K562 (cell line): ENCODE results near the gene DIPK1B. TPM values are rescaled to one million over a fixed set of nuclear protein-coding genes. Genes with fewer than 3 reads are reported as not detected.

Experiments used
- ATAC-seq: fragments of 200-7000 bp; cut with Tn5 transposase; 3 replicates; pipeline ENCODE4 v1.9.1; 2020; ENCODE audit warnings: moderate library complexity
- BruUV-seq: library from RNA; stranded (reverse); fragments of 400-500 nt; replicated peaks from 2 replicates; lab custom pipeline; 2021; lab: Mats Ljungman, UMichigan
- CTCF ChIA-PET: fragments of 300-600 bp; formaldehyde crosslinking; extraction: SDS; loops from one replicate; lab custom pipeline; 2021; ENCODE audit warnings: low intra/inter-chr PET ratio; lab: Yijun Ruan, JAX
- POLR2A ChIA-PET: fragments of 300-600, 350-650 bp; sonication (Branson Sonifier 250); formaldehyde crosslinking; extraction: SDS; loops from one replicate; lab custom pipeline; 2021; ENCODE audit warnings: antibody characterized with exemption, inconsistent platforms; lab: Yijun Ruan, JAX
- DNase-seq, 4 experiments: peaks; one replicate each; pipeline versions ENCODE4 v3.0.0 to v3.0.0-alpha.2; 2011 to 2018; ENCODE audit warnings: low spot score in 3 of 4, mixed read lengths in 3 of 4; ENCODE audit errors: extremely low read depth in 1 of 4
- FAIRE-seq: peaks from 2 replicates; lab custom pipeline; 2011; peaks lifted over from hg19 to GRCh38; lab: Jason Lieb, UNC
- H2AFZ ChIP-seq: 2 replicates; pipeline ENCODE4 v1.6.0; 2011; ENCODE audit warnings: low read depth, low read length, control low read depth, inconsistent platforms
- H3K27ac ChIP-seq: fragments of 200-600 bp; 3 replicates; pipeline ENCODE4 v1.8.0; 2011; ENCODE audit warnings: low read depth, mild to moderate bottlenecking, control low read depth, inconsistent platforms, low read length, moderate library complexity, mixed read lengths; ENCODE audit errors: extremely low read depth
- H3K27me3 ChIP-seq, 2 experiments: fragments of 300-600 bp in 1 of 2; 2 replicates in 1 of 2; 3 replicates in 1 of 2; pipeline versions ENCODE4 v1.6.0 to v1.8.0; 2011; ENCODE audit warnings: inconsistent platforms in 2 of 2, low read length in 2 of 2, mild to moderate bottlenecking in 1 of 2, mixed read lengths in 1 of 2, moderate library complexity in 1 of 2; ENCODE audit not compliant: control insufficient read depth in 2 of 2, insufficient read depth in 2 of 2
- H3K36me3 ChIP-seq: fragments of 300-600 bp; 3 replicates; pipeline ENCODE4 v1.8.0; 2011; ENCODE audit warnings: mild to moderate bottlenecking, low read length, inconsistent platforms; ENCODE audit not compliant: control insufficient read depth, insufficient read depth
- H3K4me1 ChIP-seq, 2 experiments: fragments of 200-600 bp in 1 of 2; replicated peaks in 1 of 2; 2 replicates in 1 of 2; 3 replicates in 1 of 2; pipeline versions ENCODE4 v1.5.1 to v1.8.0; 2011; ENCODE audit warnings: inconsistent platforms in 2 of 2, low read length in 2 of 2, mild to moderate bottlenecking in 1 of 2, mixed read lengths in 1 of 2, moderate library complexity in 1 of 2; ENCODE audit not compliant: control insufficient read depth in 2 of 2, insufficient read depth in 2 of 2
- H3K4me2 ChIP-seq: 2 replicates; pipeline ENCODE4 v1.6.1; 2011; ENCODE audit warnings: low read length, control low read depth, inconsistent platforms, mixed read lengths; ENCODE audit not compliant: insufficient read depth
- H3K4me3 ChIP-seq: fragments of 200-600 bp; sonication (generic), shearing (Covaris generic); 2 replicates; pipeline ENCODE4 v1.5.1; 2016; ENCODE audit warnings: control low read depth, inconsistent platforms
- H3K79me2 ChIP-seq: fragments of 200-600 bp; 3 replicates; pipeline ENCODE4 v1.8.0; 2011; ENCODE audit warnings: low read length, inconsistent platforms; ENCODE audit not compliant: control insufficient read depth, insufficient read depth
- H3K9ac ChIP-seq, 2 experiments: 2 replicates each; pipeline versions ENCODE4 v1.6.0 to v1.6.1; 2011; ENCODE audit warnings: low read depth in 2 of 2, low read length in 2 of 2, control low read depth in 1 of 2, inconsistent platforms in 1 of 2, mild to moderate bottlenecking in 1 of 2, mixed read lengths in 1 of 2; ENCODE audit not compliant: insufficient read depth in 1 of 2
- H3K9me1 ChIP-seq: one replicate; pipeline ENCODE4 v1.6.0; 2011; ENCODE audit warnings: inconsistent platforms, mild to moderate bottlenecking, low read length, moderate library complexity; ENCODE audit not compliant: control insufficient read depth, insufficient read depth
- H3K9me3 ChIP-seq: replicated peaks from 2 replicates; pipeline ENCODE4 v1.5.1; 2011; ENCODE audit warnings: low read depth, low read length, inconsistent platforms; ENCODE audit not compliant: control insufficient read depth, insufficient read depth
- H4K20me1 ChIP-seq: replicated peaks from 2 replicates; pipeline ENCODE4 v1.6.1; 2011; ENCODE audit warnings: low read length, inconsistent platforms, mixed read lengths; ENCODE audit not compliant: control insufficient read depth, insufficient read depth
- CBFA2T3 ChIP-seq: fragments of 450-650 bp; IDR thresholded peaks from 2 replicates; pipeline ENCODE4 v1.6.1; 2017
- EGR1 ChIP-seq: fragments of 450-650 bp; conservative IDR thresholded peaks from 2 replicates; pipeline ENCODE4 v1.6.1; 2017; ENCODE audit warnings: mild to moderate bottlenecking
- ELK1 ChIP-seq: sonication (generic); formaldehyde crosslinking; IDR thresholded peaks from 2 replicates; pipeline ENCODE4 v1.8.1; 2022; ENCODE audit warnings: missing genetic modification reagents
- HDAC3 ChIP-seq: fragments of 450-650 bp; IDR thresholded peaks from 2 replicates; pipeline ENCODE4 v1.6.1; 2018; ENCODE audit warnings: borderline replicate concordance, mild to moderate bottlenecking, moderate library complexity; ENCODE audit not compliant: partially characterized antibody
- ILF3 ChIP-seq: fragments of 450-650 bp; IDR thresholded peaks from 2 replicates; pipeline ENCODE4 v1.6.1; 2018; ENCODE audit warnings: antibody characterized with exemption, mild to moderate bottlenecking, moderate library complexity, borderline replicate concordance
- JUND ChIP-seq, 2 experiments: IDR thresholded peaks; 2 replicates in 1 of 2; 3 replicates in 1 of 2; pipeline ENCODE4 v1.6.1; 2011; ENCODE audit warnings: borderline replicate concordance in 2 of 2, low read depth in 2 of 2, low read length in 2 of 2, improper control_type of control experiment in 1 of 2, missing biosample characterization in 1 of 2, missing genetic modification characterization in 1 of 2, missing genetic modification reagents in 1 of 2
- KDM4B ChIP-seq, 2 experiments: fragments of 450-650 bp in 1 of 2; sonication (generic) in 1 of 2; IDR thresholded peaks; 2 replicates each; pipeline ENCODE4 v1.6.1; 2016 to 2017; ENCODE audit warnings: borderline replicate concordance in 2 of 2, antibody characterized with exemption in 1 of 2, low read depth in 1 of 2, mild to moderate bottlenecking in 1 of 2
- MAFG ChIP-seq: fragments of 450-650 bp; conservative IDR thresholded peaks from 2 replicates; pipeline ENCODE4 v1.6.1; 2016; ENCODE audit warnings: missing genetic modification characterization, missing compliant biosample characterization
- PML ChIP-seq: IDR thresholded peaks from 2 replicates; pipeline ENCODE4 v1.6.1; 2012; ENCODE audit warnings: low read length, inconsistent platforms
- POLR2G ChIP-seq: fragments of 200-400 bp; formaldehyde crosslinking; IDR thresholded peaks from 2 replicates; pipeline ENCODE4 v1.6.1; 2017; ENCODE audit warnings: low read depth, mild to moderate bottlenecking, antibody characterized with exemption, low read length, moderate library complexity
- RBFOX2 ChIP-seq: fragments of 200-400 bp; formaldehyde crosslinking; IDR thresholded peaks from 2 replicates; pipeline ENCODE4 v1.6.1; 2017; ENCODE audit warnings: low read depth, mild to moderate bottlenecking, low read length, moderate library complexity
- SNRNP70 ChIP-seq: fragments of 200-400 bp; formaldehyde crosslinking; optimal IDR thresholded peaks from 2 replicates; pipeline ENCODE3; 2017; ENCODE audit warnings: low read depth, low read length
- SRSF7 ChIP-seq: fragments of 200-400 bp; formaldehyde crosslinking; optimal IDR thresholded peaks from 2 replicates; pipeline ENCODE3; 2017; ENCODE audit warnings: mild to moderate bottlenecking, low read depth, low read length
- USF2 ChIP-seq: sonication (generic); formaldehyde crosslinking; IDR thresholded peaks from 2 replicates; pipeline ENCODE4 v1.5.0; 2020; ENCODE audit warnings: missing genetic modification reagents
- ZNF133 ChIP-seq: fragments of 250-450 bp; sonication (Bioruptor Pico); IDR thresholded peaks from 2 replicates; pipeline ENCODE4 v1.4.0; 2020; ENCODE audit warnings: mild to moderate bottlenecking
- WGBS: fragments of 100-300 bp; shearing (Covaris generic); methylation state at CpG from one replicate; pipeline ENCODE4 v1.1.6; 2016; ENCODE audit warnings: low coverage, mixed read lengths; ENCODE audit not compliant: insufficient coverage; ENCODE audit errors: missing lambda C conversion rate; 5-methylcytosine and 5-hydroxymethylcytosine counted together
- in situ Hi-C: fragments of 300-500 bp; cut with MboI; formaldehyde crosslinking; loops from 4 replicates; pipeline ENCODE4 v1.15.0; 2018; ENCODE audit warnings: inconsistent platforms, mixed read lengths
- intact Hi-C: fragments of 100-400 bp; cut with micrococcal nuclease; formaldehyde crosslinking; loops from 2 replicates; pipeline ENCODE4 v1.14.2; 2022
- polyA plus RNA-seq, 8 experiments: library from polyadenylated mRNA; depleted of rRNA in 4 of 8; stranded (reverse) in 5 of 8; unstranded in 3 of 8; fragments of >200 nt; fragmentation: Nextera tagmentation in 2 of 8; fragmentation: Illumina TruSeq in 1 of 8; extraction: Ambion mirVana in 2 of 8; extraction: Trizol in 1 of 8; gene quantifications; 2 replicates each; pipeline versions ENCODE4 v1.2.1 to v1.2.3, GENCODE V29; 2011 to 2014; ENCODE audit warnings: inconsistent platforms in 1 of 8, missing spikeins in 1 of 8
- total RNA-seq, 7 experiments: library from RNA; depleted of rRNA in 6 of 7; stranded (reverse); fragments of >200 nt in 6 of 7; fragmentation: Illumina TruSeq in 2 of 7; extraction: Trizol in 2 of 7; gene quantifications; 2 replicates each; pipeline versions ENCODE4 v1.2.1 to v1.2.3, GENCODE V29; 2011 to 2021; ENCODE audit warnings: low replicate concordance in 1 of 7

DIPK1B gene
- total and polyA plus RNA-seq, 9 of the 15 experiments (the other 6 are each of a cell fraction or from before 2014, with no cell fraction given): 0.08 to 22.3 (median 5.9) TPM

GRCh38 chr9:136724772-136725171, 12.4 kb downstream of the DIPK1B start:
- Histone ChIP-seq H3K4me1 (peaks cover 21 to 87% of the 10 kb centered on the region in 2 experiments; a peak in 4 of 5 replicates), H3K4me3 (no peak overlapping the region), H4K20me1 (peaks cover 53% of the 10 kb centered on the region), H3K9me3 (no peaks in the 10 kb centered on the region), H3K79me2 (peaks cover 63% of the 10 kb centered on the region), H3K9ac (peak overlapping the region in 1 of 2 experiments; percentile 80; a peak in 2 of 4 replicates), H3K9me1 (peaks cover 2% of the 10 kb centered on the region), H3K36me3 (peaks cover 67% of the 10 kb centered on the region), H3K27ac (no peak overlapping the region), H2AFZ (no peak overlapping the region), H3K27me3 (no peaks in the 10 kb centered on the region), H3K4me2 (no peak overlapping the region)
- TF ChIP-seq SNRNP70 (no peak), POLR2G (peak; percentile 46), RBFOX2 (peak; percentile 47), ZNF133 (CRISPR knock-in tag) (no peak), MAFG (no peak)
- FAIRE-seq (no peak), ATAC-seq (no peak), DNase-seq (no peak)
- intact Hi-C loops (no loop called here), in situ Hi-C loops (no loop called here)
- ChIA-PET POLR2A (interaction anchor here (1.2 to 5.3 kb wide), 2 partner anchors 9 to 12 kb away, joined by 6 to 44 read pairs; partner anchors contain the start of gene DIPK1B), CTCF (no interaction called here)
- BruUV-seq: no TSS peak
- 94% methylated on average over 5 of the region's 7 CpGs for WGBS

GRCh38 chr9:136725612-136726011, 13.2 kb downstream of the DIPK1B start:
- Histone ChIP-seq H3K4me3 (peak overlapping the region; percentile 67; the same call in 1 of the 2 replicates), H3K79me2 (peaks cover 72% of the 10 kb centered on the region), H3K9ac (peak overlapping the region; percentile 90 to 100), H3K9me1 (peaks cover 8% of the 10 kb centered on the region), H2AFZ (no peak overlapping the region), H4K20me1 (peaks cover 53% of the 10 kb centered on the region), H3K9me3 (no peaks in the 10 kb centered on the region), H3K27me3 (no peaks in the 10 kb centered on the region), H3K36me3 (peaks cover 73% of the 10 kb centered on the region), H3K4me2 (peak overlapping the region; percentile 95), H3K27ac (peak overlapping the region; percentile 97), H3K4me1 (peaks cover 27 to 87% of the 10 kb centered on the region in 2 experiments; a peak in 4 of 5 replicates)
- peak; percentile 15 for FAIRE-seq
- intact Hi-C loops (no loop called here), in situ Hi-C loops (no loop called here)
- WGBS: 55% methylated on average over 8 of the region's 10 CpGs
- no peak for DNase-seq
- CTCF ChIA-PET: no interaction called here
- no TSS peak for BruUV-seq
- ATAC-seq: no peak
- POLR2A ChIA-PET: interaction anchor here (0.5 to 5.3 kb wide), 5 partner anchors 8 to 212 kb away, joined by 3 to 44 read pairs (median 3); partner anchors contain the start of gene DIPK1B
- no peak for TF ChIP-seq KDM4B (IDR thresholded peaks at IDR 0.05; ENCODE audit: borderline replicate concordance in 2 of 2, low read depth in 1 of 2)
- no peak for TF ChIP-seq ILF3
- no peak for TF ChIP-seq CBFA2T3
- peak; percentile 68 for TF ChIP-seq EGR1
- no peak for TF ChIP-seq PML
- TF ChIP-seq ELK1: no peak
- no peak for TF ChIP-seq SRSF7
- TF ChIP-seq JUND (IDR thresholded peaks at IDR 0.05; ENCODE audit: borderline replicate concordance, low read depth, low read length): peak; percentile 55; the same call in 1 of the 2 replicates
- TF ChIP-seq JUND (tag; IDR thresholded peaks at IDR 0.05; ENCODE audit: borderline replicate concordance, low read depth, low read length): no peak
- no peak for TF ChIP-seq USF2 (CRISPR knock-in tag)
- TF ChIP-seq HDAC3: no peak
